HEK293 (cell line): Measurements from ENCODE around the gene LSM11.

ENCODE experiments used
- CTCF ChIA-PET: fragments of 350-600 bp; formaldehyde crosslinking; extraction: SDS; loops from one replicate; lab custom pipeline; 2021; ENCODE audit warnings: antibody characterized with exemption; lab: Yijun Ruan, JAX
- POLR2A ChIA-PET: fragments of 300-600 bp; formaldehyde crosslinking; extraction: SDS; loops from one replicate; lab custom pipeline; 2020; ENCODE audit warnings: antibody characterized with exemption, inconsistent platforms; lab: Yijun Ruan, JAX
- H3K27ac ChIP-seq: fragments of 200-500 bp; sonication (Bioruptor generic); 2 replicates; pipeline ENCODE4 v1.5.1; 2014; ENCODE audit warnings: low read depth, low read length, control low read depth, inconsistent platforms; ENCODE audit errors: extremely low read depth
- H3K36me3 ChIP-seq, 2 experiments: fragments of 200-500 bp in 1 of 2; sonication (Bioruptor generic) in 1 of 2; 1 replicate in 1 of 2; 2 replicates in 1 of 2; pipeline ENCODE4 v1.5.1; 2014 to 2017; ENCODE audit warnings: inconsistent platforms in 2 of 2, low read length in 2 of 2; ENCODE audit not compliant: control insufficient read depth in 2 of 2, insufficient read depth in 1 of 2
- H3K4me1 ChIP-seq: fragments of 200-500 bp; sonication (Bioruptor generic); 2 replicates; pipeline ENCODE4 v1.5.1; 2014; ENCODE audit warnings: mild to moderate bottlenecking, low read length, inconsistent platforms; ENCODE audit not compliant: control insufficient read depth, insufficient read depth
- H3K4me3 ChIP-seq: 2 replicates; pipeline ENCODE4 v1.5.1; 2011; ENCODE audit warnings: low read depth, mild to moderate bottlenecking, control low read depth, low read length, moderate library complexity
- H3K9me3 ChIP-seq: fragments of 200-500 bp; sonication (Bioruptor generic); 2 replicates; pipeline ENCODE4 v1.5.1; 2014; ENCODE audit warnings: low read depth, low read length, inconsistent platforms; ENCODE audit not compliant: control insufficient read depth, insufficient read depth
- AEBP2 ChIP-seq: fragments of 450-650 bp; formaldehyde crosslinking; IDR thresholded peaks from 2 replicates; pipeline ENCODE4 v1.5.1; 2016; ENCODE audit warnings: missing biosample characterization, missing genetic modification characterization, borderline replicate concordance
- BCL11B ChIP-seq: fragments of 450-650 bp; formaldehyde crosslinking; IDR thresholded peaks from 2 replicates; pipeline ENCODE4 v1.5.1; 2016; ENCODE audit warnings: low read depth, missing biosample characterization, missing genetic modification characterization
- CTCF ChIP-seq: fragments of 450-650 bp; formaldehyde crosslinking; IDR thresholded peaks from 2 replicates; pipeline ENCODE4 v1.5.1; 2016; ENCODE audit warnings: missing biosample characterization, missing genetic modification characterization
- HOXC10 ChIP-seq: sonication (generic); formaldehyde crosslinking; IDR thresholded peaks from 2 replicates; pipeline ENCODE4 v1.8.1; 2023; ENCODE audit warnings: mild to moderate bottlenecking, missing genetic modification reagents
- KLF16 ChIP-seq: fragments of 450-650 bp; formaldehyde crosslinking; IDR thresholded peaks from 2 replicates; pipeline ENCODE4 v1.5.1; 2017; ENCODE audit warnings: missing biosample characterization, missing genetic modification characterization
- PRDM2 ChIP-seq: fragments of 450-650 bp; formaldehyde crosslinking; IDR thresholded peaks from 2 replicates; pipeline ENCODE4 v1.5.1; 2016; ENCODE audit warnings: missing biosample characterization, missing genetic modification characterization, borderline replicate concordance
- RBAK ChIP-seq: fragments of 450-650 bp; formaldehyde crosslinking; IDR thresholded peaks from 2 replicates; pipeline ENCODE4 v1.5.1; 2016; ENCODE audit warnings: missing biosample characterization, missing genetic modification characterization
- SALL2 ChIP-seq: fragments of 450-650 bp; formaldehyde crosslinking; IDR thresholded peaks from 2 replicates; pipeline ENCODE4 v1.5.0; 2017; ENCODE audit warnings: missing biosample characterization, mild to moderate bottlenecking, missing genetic modification characterization, borderline replicate concordance
- SCRT1 ChIP-seq: fragments of 450-650 bp; formaldehyde crosslinking; IDR thresholded peaks from 2 replicates; pipeline ENCODE4 v1.5.1; 2016; ENCODE audit warnings: missing biosample characterization, missing genetic modification characterization, borderline replicate concordance
- SETDB1 ChIP-seq: IDR thresholded peaks from one replicate; pipeline ENCODE4 v1.6.1; 2017; ENCODE audit warnings: mild to moderate bottlenecking, low read length, moderate library complexity, mixed read lengths; ENCODE audit not compliant: insufficient read length
- ZNF169 ChIP-seq: fragments of 450-650 bp; formaldehyde crosslinking; IDR thresholded peaks from 2 replicates; pipeline ENCODE4 v1.5.1; 2016; ENCODE audit warnings: missing biosample characterization, missing genetic modification characterization
- ZNF184 ChIP-seq: fragments of 450-650 bp; IDR thresholded peaks from 2 replicates; pipeline ENCODE4 v1.5.1; 2018; ENCODE audit warnings: missing biosample characterization, mild to moderate bottlenecking, missing genetic modification characterization
- ZNF214 ChIP-seq: fragments of 450-650 bp; formaldehyde crosslinking; IDR thresholded peaks from 2 replicates; pipeline ENCODE4 v1.5.1; 2017; ENCODE audit warnings: missing biosample characterization, mild to moderate bottlenecking, missing genetic modification characterization, borderline replicate concordance
- ZNF280C ChIP-seq: fragments of 450-650 bp; formaldehyde crosslinking; IDR thresholded peaks from 2 replicates; pipeline ENCODE4 v1.5.1; 2016; ENCODE audit warnings: missing biosample characterization, missing genetic modification characterization
- ZNF324 ChIP-seq: fragments of 450-650 bp; formaldehyde crosslinking; IDR thresholded peaks from 2 replicates; pipeline ENCODE4 v1.5.1; 2016; ENCODE audit warnings: missing biosample characterization, missing genetic modification characterization
- ZNF366 ChIP-seq: fragments of 450-650 bp; formaldehyde crosslinking; conservative IDR thresholded peaks from 2 replicates; pipeline ENCODE4 v1.5.1; 2016; ENCODE audit warnings: missing biosample characterization, missing genetic modification characterization
- ZNF423 ChIP-seq: fragments of 450-650 bp; formaldehyde crosslinking; IDR thresholded peaks from 2 replicates; pipeline ENCODE4 v1.5.1; 2016; ENCODE audit warnings: missing biosample characterization, missing genetic modification characterization
- ZNF530 ChIP-seq: fragments of 450-650 bp; formaldehyde crosslinking; IDR thresholded peaks from 2 replicates; pipeline ENCODE4 v1.5.1; 2016; ENCODE audit warnings: low read depth, missing biosample characterization, missing genetic modification characterization
- ZNF768 ChIP-seq: fragments of 450-650 bp; formaldehyde crosslinking; IDR thresholded peaks from 2 replicates; pipeline ENCODE4 v1.5.1; 2018; ENCODE audit warnings: missing biosample characterization, mild to moderate bottlenecking, missing genetic modification characterization
- ZNF776 ChIP-seq: fragments of 450-650 bp; formaldehyde crosslinking; IDR thresholded peaks from 2 replicates; pipeline ENCODE4 v1.5.0; 2017; ENCODE audit warnings: missing biosample characterization, missing genetic modification characterization, borderline replicate concordance
- TF ChIP-seq, protein P1 (sequence below): fragments of 450-650 bp; formaldehyde crosslinking; IDR thresholded peaks from 2 replicates; pipeline ENCODE4 v1.5.1; 2016; ENCODE audit warnings: missing biosample characterization, missing genetic modification characterization

Gene LSM11

GRCh38 chr5:157800137-157800536, 56.6 kb downstream of the LSM11 start (continued):
- TF ChIP-seq PRDM2 = no peak

GRCh38 chr5:157802736-157803135, 59.2 kb downstream of the LSM11 start:
- no peak for TF ChIP-seq AEBP2 (tag by site-specific recombination)
- TF ChIP-seq ZNF214 (tag by site-specific recombination) = no peak
- no peak for TF ChIP-seq ZNF280C
- no peak for TF ChIP-seq BCL11B (tag by site-specific recombination)
- no peak for TF ChIP-seq ZNF530 (tag by site-specific recombination)
- no peak for TF ChIP-seq RBAK (tag by site-specific recombination)
- no peak for TF ChIP-seq SETDB1
- TF ChIP-seq, protein P1, sequence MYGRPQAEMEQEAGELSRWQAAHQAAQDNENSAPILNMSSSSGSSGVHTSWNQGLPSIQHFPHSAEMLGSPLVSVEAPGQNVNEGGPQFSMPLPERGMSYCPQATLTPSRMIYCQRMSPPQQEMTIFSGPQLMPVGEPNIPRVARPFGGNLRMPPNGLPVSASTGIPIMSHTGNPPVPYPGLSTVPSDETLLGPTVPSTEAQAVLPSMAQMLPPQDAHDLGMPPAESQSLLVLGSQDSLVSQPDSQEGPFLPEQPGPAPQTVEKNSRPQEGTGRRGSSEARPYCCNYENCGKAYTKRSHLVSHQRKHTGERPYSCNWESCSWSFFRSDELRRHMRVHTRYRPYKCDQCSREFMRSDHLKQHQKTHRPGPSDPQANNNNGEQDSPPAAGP (tag by site-specific recombination) = no peak
- no peak for TF ChIP-seq ZNF184 (tag by site-specific recombination)
- no peak for TF ChIP-seq CTCF (tag by site-specific recombination)
- TF ChIP-seq ZNF366 (tag by site-specific recombination) = no peak
- TF ChIP-seq SCRT1 (tag by site-specific recombination) = no peak
- TF ChIP-seq ZNF768 (tag by site-specific recombination) = no peak
- TF ChIP-seq ZNF324 (tag by site-specific recombination) = no peak
- no peak for TF ChIP-seq ZNF423 (tag by site-specific recombination)
- no peak for TF ChIP-seq KLF16 (tag by site-specific recombination)
- TF ChIP-seq HOXC10 (CRISPR knock-in tag) = no peak
- no peak for TF ChIP-seq ZNF169 (tag by site-specific recombination)
- TF ChIP-seq SALL2 (tag by site-specific recombination) = no peak
- TF ChIP-seq ZNF776 (tag by site-specific recombination) = no peak
- TF ChIP-seq, all 188 proteins: peak for 0

More at GRCh38 chr5:157802736-157803135, 59.2 kb downstream of the LSM11 start:
- ChIA-PET CTCF (no interaction called here), POLR2A (no interaction called here)
- Histone ChIP-seq H3K4me3 (no peak overlapping the region), H3K36me3 (peaks cover 32 to 55% of the 10 kb centered on the region in 2 experiments), H3K4me1 (no peaks in the 10 kb centered on the region), H3K9me3 (no peaks in the 10 kb centered on the region), H3K27ac (no peak overlapping the region)
